Spleen (tissue), 11 donors: ENCODE data around the gene ECM1. TPM values are rescaled to one million over a fixed set of nuclear protein-coding genes. Genes with fewer than 3 reads are reported as not detected.

ENCODE experiments used
- DNase-seq: peaks from one replicate; pipeline ENCODE4 v3.0.0-alpha.2; 2020
- H3K27ac ChIP-seq, 8 donors: fragments of 200-600 bp; sonication (generic) in 7 of 8; 1 replicate in 4 of 8; 2 replicates in 4 of 8; pipeline versions ENCODE4 v1.5.0 to v1.8.0; 2016 to 2021; ENCODE audit warnings: inconsistent platforms in 4 of 8, mild to moderate bottlenecking in 4 of 8, moderate library complexity in 1 of 8
- H3K27me3 ChIP-seq, 7 donors: fragments of 200-600 bp; sonication (generic) in 6 of 7; replicated peaks in 1 of 7; 1 replicate in 4 of 7; 2 replicates in 3 of 7; pipeline versions ENCODE4 v1.5.0 to v1.8.0; 2016 to 2021; ENCODE audit warnings: inconsistent platforms in 3 of 7, mild to moderate bottlenecking in 1 of 7
- H3K36me3 ChIP-seq, 6 donors: fragments of 200-600 bp; sonication (generic) in 5 of 6; 1 replicate in 4 of 6; 2 replicates in 2 of 6; pipeline versions ENCODE4 v1.5.0 to v1.8.0; 2016 to 2021; ENCODE audit warnings: inconsistent platforms in 2 of 6
- H3K4me1 ChIP-seq, 6 donors: fragments of 200-600 bp; sonication (generic) in 5 of 6; 1 replicate in 3 of 6; 2 replicates in 3 of 6; pipeline versions ENCODE4 v1.5.0 to v1.8.0; 2016 to 2021; ENCODE audit warnings: inconsistent platforms in 3 of 6
- H3K4me3 ChIP-seq, 8 donors: fragments of 200-600 bp; sonication (generic) in 7 of 8; 1 replicate in 4 of 8; 2 replicates in 4 of 8; pipeline versions ENCODE4 v1.5.0 to v1.8.0; 2016 to 2021; ENCODE audit warnings: inconsistent platforms in 4 of 8, mild to moderate bottlenecking in 4 of 8, moderate library complexity in 2 of 8
- H3K9me3 ChIP-seq, 8 donors: fragments of 200-600 bp; sonication (generic) in 7 of 8; 1 replicate in 4 of 8; 2 replicates in 4 of 8; pipeline versions ENCODE4 v1.5.0 to v1.8.0; 2016 to 2021; ENCODE audit warnings: inconsistent platforms in 4 of 8
- POLR2A ChIP-seq, 3 donors: fragments of 450-650 bp; IDR thresholded peaks; one replicate each; pipeline ENCODE4 v1.5.1; 2017; ENCODE audit warnings: antibody characterized with exemption in 3 of 3, mild to moderate bottlenecking in 1 of 3
- POLR2AphosphoS5 ChIP-seq, 3 donors: sonication (generic); formaldehyde crosslinking; IDR thresholded peaks; one replicate each; pipeline ENCODE4 v1.5.1; 2017; ENCODE audit warnings: antibody characterized with exemption in 3 of 3
- WGBS, 5 donors: extraction: QIAGEN DNeasy Blood & Tissue Kit in 3 of 5; methylation state at CpG; one replicate each; pipeline versions ENCODE4 v1.1.5 to v1.1.7; 2013 to 2018; 5-methylcytosine and 5-hydroxymethylcytosine counted together
- intact Hi-C: fragments of 100-400 bp; cut with DNase I; formaldehyde crosslinking; loops from one replicate; pipeline ENCODE4 v1.15.0; 2023; ENCODE audit warnings: low total_unique reads
- polyA plus RNA-seq, 3 donors: library from polyadenylated mRNA; stranded (reverse); fragments of 200-250 nt; gene quantifications; one replicate each; pipeline ENCODE4 v1.2.1, GENCODE V29; 2013
- total RNA-seq, 7 donors: library from RNA; depleted of rRNA in 3 of 7; stranded (reverse); fragments of >200 nt in 3 of 7; fragmentation: NEBNext Ultra II Directional in 4 of 7; extraction: Animal tissue kit (Norgen Biotek cat#: 25700) in 4 of 7; gene quantifications; one replicate each; pipeline versions ENCODE4 v1.1.0 to v1.2.1, GENCODE V29; 2016 to 2021
- TF ChIP-seq, protein P1 (sequence below), 11 experiments: fragments of 200-600 bp in 7 of 11; fragments of 450-650 bp in 4 of 11; sonication (generic) in 4 of 11; IDR thresholded peaks in 8 of 11; conservative IDR thresholded peaks in 3 of 11; 1 replicate in 7 of 11; 2 replicates in 4 of 11; pipeline versions ENCODE4 v1.4.0 to v1.8.0; 2016 to 2021; ENCODE audit warnings: antibody characterized with exemption in 11 of 11, inconsistent platforms in 4 of 11, mild to moderate bottlenecking in 1 of 11
- donor health status: healthy with polysubstance abuse.
- donor health status: DM: no; HTN: no; CAD: no; lungs with moderate emphysema.
- donor health status: DM: no; HTN: no; CAD: no.
- donor health status: Bipolar disorder and iron deficiency.
- donor health status: healthy.
- donor health status: DM: no; HTN: no; CAD: no.
- donor health status: DM: yes; HTN: yes; CAD: no.

The ECM1 gene
- total and polyA plus RNA-seq, 10 donors = 2.7 to 16.5 (median 9.9) TPM

DNA sequence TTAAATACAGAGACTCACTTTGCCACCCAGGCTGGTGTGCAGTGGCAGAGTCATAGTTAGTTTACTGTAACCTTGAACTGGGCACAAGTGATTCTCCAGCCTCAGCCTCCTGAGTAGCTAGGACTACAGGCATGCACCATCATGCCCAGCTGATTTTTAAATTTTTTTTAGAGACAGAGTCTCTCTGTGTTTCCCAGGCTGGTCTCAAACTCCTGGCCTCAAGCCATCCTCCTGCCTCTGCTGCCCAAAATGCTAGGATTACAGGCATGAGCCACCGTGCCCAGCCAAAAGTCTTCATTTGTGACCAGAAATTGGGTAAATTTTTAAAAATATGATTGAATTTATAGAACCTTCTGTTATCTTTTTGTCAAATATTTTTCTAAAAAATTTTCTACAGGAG lies 38.6 kb upstream of the ECM1 start:
- H3K27ac ChIP-seq = no peak overlapping the region
- intact Hi-C loops = no loop called here
- peaks cover 0 to 96% (median 68%) of the 10 kb centered on the region in 6 donors for H3K36me3 ChIP-seq

DNA sequence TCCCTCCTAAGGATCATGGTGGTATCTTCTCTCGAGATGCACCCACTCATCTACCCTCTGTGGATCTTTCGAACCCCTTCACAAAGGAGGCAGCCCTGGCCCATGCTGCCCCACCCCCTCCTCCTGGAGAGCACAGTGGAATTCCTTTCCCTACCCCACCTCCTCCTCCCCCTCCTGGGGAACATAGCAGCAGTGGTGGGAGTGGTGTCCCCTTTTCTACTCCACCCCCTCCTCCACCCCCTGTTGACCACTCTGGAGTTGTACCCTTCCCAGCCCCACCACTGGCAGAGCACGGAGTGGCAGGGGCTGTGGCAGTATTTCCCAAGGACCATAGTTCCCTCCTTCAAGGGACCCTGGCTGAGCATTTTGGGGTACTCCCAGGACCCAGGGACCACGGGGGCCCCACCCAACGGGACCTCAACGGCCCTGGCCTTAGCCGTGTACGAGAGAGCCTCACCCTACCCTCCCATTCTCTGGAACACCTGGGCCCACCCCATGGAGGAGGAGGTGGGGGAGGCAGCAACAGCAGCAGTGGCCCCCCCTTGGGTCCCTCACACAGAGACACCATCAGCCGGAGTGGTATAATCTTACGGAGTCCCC lies 35.2 kb upstream of the ECM1 start:
- Histone ChIP-seq H3K4me3 (no peak overlapping the region), H3K36me3 (peaks cover 0 to 64% (median 40%) of the 10 kb centered on the region in 6 donors), H3K27me3 (no peaks in the 10 kb centered on the region), H3K9me3 (no peaks in the 10 kb centered on the region), H3K27ac (peak overlapping the region in 2 of 8 donors; percentile 47 to 53), H3K4me1 (peaks cover 0 to 33% (median 7%) of the 10 kb centered on the region in 6 donors)
- WGBS, 5 donors = 93 to 99% (median 96%) methylated on average over 5 to 10 of the region's 10 CpGs
- DNase-seq = no peak
- TF ChIP-seq POLR2A (IDR thresholded peaks at IDR 0.05) (no peak), POLR2AphosphoS5 (IDR thresholded peaks at IDR 0.05) (peak in 1 of 3 donors; percentile 37)
- TF ChIP-seq, protein P1, sequence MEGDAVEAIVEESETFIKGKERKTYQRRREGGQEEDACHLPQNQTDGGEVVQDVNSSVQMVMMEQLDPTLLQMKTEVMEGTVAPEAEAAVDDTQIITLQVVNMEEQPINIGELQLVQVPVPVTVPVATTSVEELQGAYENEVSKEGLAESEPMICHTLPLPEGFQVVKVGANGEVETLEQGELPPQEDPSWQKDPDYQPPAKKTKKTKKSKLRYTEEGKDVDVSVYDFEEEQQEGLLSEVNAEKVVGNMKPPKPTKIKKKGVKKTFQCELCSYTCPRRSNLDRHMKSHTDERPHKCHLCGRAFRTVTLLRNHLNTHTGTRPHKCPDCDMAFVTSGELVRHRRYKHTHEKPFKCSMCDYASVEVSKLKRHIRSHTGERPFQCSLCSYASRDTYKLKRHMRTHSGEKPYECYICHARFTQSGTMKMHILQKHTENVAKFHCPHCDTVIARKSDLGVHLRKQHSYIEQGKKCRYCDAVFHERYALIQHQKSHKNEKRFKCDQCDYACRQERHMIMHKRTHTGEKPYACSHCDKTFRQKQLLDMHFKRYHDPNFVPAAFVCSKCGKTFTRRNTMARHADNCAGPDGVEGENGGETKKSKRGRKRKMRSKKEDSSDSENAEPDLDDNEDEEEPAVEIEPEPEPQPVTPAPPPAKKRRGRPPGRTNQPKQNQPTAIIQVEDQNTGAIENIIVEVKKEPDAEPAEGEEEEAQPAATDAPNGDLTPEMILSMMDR (IDR thresholded peaks at IDR 0.05 in 8 of 11, conservative IDR thresholded peaks at IDR 0.05 in 3 of 11) = no peak
- intact Hi-C loops = loop anchor here (10.0 kb wide), 1 partner anchor 108 kb away; the partner anchor contains the start of gene RPRD2

More for the DNA sequence above, 38.6 kb upstream of the ECM1 start:
- H3K9me3 ChIP-seq = no peaks in the 10 kb centered on the region
- H3K4me3 ChIP-seq = no peak overlapping the region
- H3K27me3 ChIP-seq = no peaks in the 10 kb centered on the region
- no peak for TF ChIP-seq POLR2A (IDR thresholded peaks at IDR 0.05)
- no peak for TF ChIP-seq POLR2AphosphoS5 (IDR thresholded peaks at IDR 0.05)
- TF ChIP-seq, protein P1 (IDR thresholded peaks at IDR 0.05 in 8 of 11, conservative IDR thresholded peaks at IDR 0.05 in 3 of 11) = no peak
- H3K4me1 ChIP-seq = peaks cover 0 to 11% (median 1%) of the 10 kb centered on the region in 6 donors
- WGBS, 5 donors = 93 to 100% (median 98%) methylated on average over 1 of the region's 1 CpG
- no peak for DNase-seq

DNA sequence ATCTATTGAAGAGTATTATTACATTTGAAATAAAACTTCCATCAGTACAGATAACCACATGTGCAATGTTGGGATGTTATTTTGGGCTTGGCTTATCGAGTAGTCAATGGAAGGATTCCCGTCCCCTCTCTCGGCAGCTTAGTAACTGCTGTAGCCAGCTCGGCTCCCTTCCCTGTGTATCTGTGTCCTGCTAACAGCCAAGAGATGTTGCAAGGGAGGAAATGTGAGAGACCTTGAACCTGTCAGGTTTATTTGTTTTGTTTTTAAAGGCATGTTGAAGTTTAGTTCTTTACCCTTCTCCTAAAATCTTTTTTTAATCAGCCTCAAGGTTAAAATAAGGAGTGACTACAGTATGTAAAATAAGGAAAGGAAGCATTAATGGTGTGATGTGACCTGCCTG lies 34.2 kb upstream of the ECM1 start:
- DNase-seq = no peak
- Histone ChIP-seq H3K9me3 (no peaks in the 10 kb centered on the region), H3K36me3 (peaks cover 0 to 54% (median 36%) of the 10 kb centered on the region in 6 donors), H3K27ac (peak overlapping the region in 5 of 8 donors; percentile 20 to 56 (median 47)), H3K27me3 (no peaks in the 10 kb centered on the region), H3K4me3 (no peak overlapping the region), H3K4me1 (peaks cover 0 to 33% (median 7%) of the 10 kb centered on the region in 6 donors)
- WGBS, 5 donors = 73 to 83% (median 79%) methylated on average over 4 of the region's 4 CpGs
- TF ChIP-seq POLR2AphosphoS5 (IDR thresholded peaks at IDR 0.05) (no peak), POLR2A (IDR thresholded peaks at IDR 0.05) (no peak)
- TF ChIP-seq, protein P1 (IDR thresholded peaks at IDR 0.05 in 8 of 11, conservative IDR thresholded peaks at IDR 0.05 in 3 of 11) = no peak
- intact Hi-C loops = loop anchor here (10.0 kb wide), 1 partner anchor 109 kb away; the partner anchor contains the start of gene RPRD2

DNA sequence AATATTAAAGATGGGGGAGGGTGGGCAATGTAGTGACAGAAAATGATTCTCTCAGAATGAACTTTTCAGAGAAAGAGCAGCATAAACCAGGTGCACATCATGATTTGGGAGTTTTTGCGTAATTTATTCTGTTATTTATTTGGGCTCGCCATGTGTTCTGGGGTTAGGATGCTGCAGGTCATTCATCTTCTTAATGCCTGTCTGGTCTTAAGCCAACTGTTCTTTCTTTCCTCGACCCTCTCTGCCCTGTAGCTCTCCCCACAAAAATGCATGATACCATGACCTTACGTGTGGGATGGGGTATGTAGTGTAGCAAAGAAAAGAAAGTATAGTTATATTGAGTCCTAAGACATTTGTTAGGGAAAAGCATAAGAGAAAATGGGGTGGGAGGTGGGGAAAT lies 33.0 kb upstream of the ECM1 start:
- peaks cover 0 to 45% (median 32%) of the 10 kb centered on the region in 6 donors for H3K36me3 ChIP-seq
- H3K4me1 ChIP-seq = peaks cover 0 to 33% (median 7%) of the 10 kb centered on the region in 6 donors
- no peak for DNase-seq
- peak overlapping the region in 4 of 8 donors; percentile 20 to 56 (median 50) for H3K27ac ChIP-seq
- intact Hi-C loops = loop anchor here (10.0 kb wide), 1 partner anchor 110 kb away; the partner anchor contains the start of gene RPRD2
- no peaks in the 10 kb centered on the region for H3K27me3 ChIP-seq
- no peak overlapping the region for H3K4me3 ChIP-seq
- TF ChIP-seq POLR2A (IDR thresholded peaks at IDR 0.05) (no peak), POLR2AphosphoS5 (IDR thresholded peaks at IDR 0.05) (no peak)
- TF ChIP-seq, protein P1 (IDR thresholded peaks at IDR 0.05 in 8 of 11, conservative IDR thresholded peaks at IDR 0.05 in 3 of 11) = no peak
- H3K9me3 ChIP-seq = no peaks in the 10 kb centered on the region
- WGBS, 5 donors = 68 to 82% (median 71%) methylated on average over 4 of the region's 4 CpGs
